Spleen (tissue), 7 donors: ENCODE measurements around the gene MAP3K1.

Experiments
- CTCF ChIP-seq, 11 experiments: fragments of 200-600 bp in 7 of 11; fragments of 450-650 bp in 4 of 11; sonication (generic) in 4 of 11; IDR thresholded peaks in 8 of 11; conservative IDR thresholded peaks in 3 of 11; 1 replicate in 7 of 11; 2 replicates in 4 of 11; pipeline versions ENCODE4 v1.4.0 to v1.8.0; 2016 to 2021; ENCODE audit warnings: antibody characterized with exemption in 11 of 11, inconsistent platforms in 4 of 11, mild to moderate bottlenecking in 1 of 11
- POLR2A ChIP-seq, 3 donors: fragments of 450-650 bp; IDR thresholded peaks; one replicate each; pipeline ENCODE4 v1.5.1; 2017; ENCODE audit warnings: antibody characterized with exemption in 3 of 3, mild to moderate bottlenecking in 1 of 3
- donor health status: DM: no; HTN: no; CAD: no; lungs with moderate emphysema.
- donor health status: DM: no; HTN: no; CAD: no.
- donor health status: DM: no; HTN: no; CAD: no.

DNA sequence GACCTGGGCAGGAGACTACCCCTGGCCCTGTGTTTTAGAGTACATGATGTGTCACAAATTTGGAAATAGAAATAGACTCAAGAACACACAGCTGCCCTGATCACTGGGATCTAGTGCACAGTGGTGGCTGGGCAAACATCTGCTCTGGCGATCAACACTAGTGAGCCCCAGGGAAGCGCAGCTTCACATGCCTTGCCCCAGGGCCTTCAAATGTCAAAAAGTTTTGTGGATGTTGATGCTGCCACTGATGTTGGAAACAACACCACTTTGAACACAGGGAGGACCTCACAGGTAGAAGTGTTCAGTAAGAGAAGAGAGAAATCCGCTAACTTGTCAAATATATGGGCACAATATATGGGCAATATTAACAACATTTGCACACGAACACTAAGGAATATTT lies 7.1 kb upstream of the MAP3K1 start:
- no peak for TF ChIP-seq CTCF (IDR thresholded peaks at IDR 0.05 in 8 of 11, conservative IDR thresholded peaks at IDR 0.05 in 3 of 11)
- TF ChIP-seq POLR2A (IDR thresholded peaks at IDR 0.05): no peak
